Heart left ventricle (tissue), 16 donors: ENCODE results near the gene CTTN. TPM values are rescaled to one million over a fixed set of nuclear protein-coding genes. Genes with fewer than 3 reads are reported as not detected.

Experiments used
- ATAC-seq, 4 donors: fragments of 200-7000 bp; cut with Tn5 transposase; one replicate each; pipeline ENCODE4 v1.9.1; 2020 to 2022; ENCODE audit warnings: moderate library complexity in 4 of 4, mild to moderate bottlenecking in 3 of 4, moderate number of reproducible peaks in 1 of 4
- DNase-seq, 5 donors: peaks; one replicate each; pipeline ENCODE4 v3.0.0-alpha.2; 2020
- H3K27ac ChIP-seq, 12 donors: fragments of 200-600 bp; sonication (generic) in 4 of 12; one replicate each; pipeline versions ENCODE4 v1.5.0 to v1.8.0; 2016 to 2022; ENCODE audit warnings: mild to moderate bottlenecking in 2 of 12
- H3K27me3 ChIP-seq, 9 donors: fragments of 200-600 bp; sonication (generic) in 2 of 9; one replicate each; pipeline versions ENCODE4 v1.5.1 to v1.8.0; 2016 to 2022; ENCODE audit warnings: mild to moderate bottlenecking in 3 of 9
- H3K36me3 ChIP-seq, 9 donors: fragments of 200-600 bp; sonication (generic) in 2 of 9; one replicate each; pipeline versions ENCODE4 v1.5.0 to v1.8.0; 2018 to 2022; ENCODE audit warnings: mild to moderate bottlenecking in 2 of 9
- H3K4me1 ChIP-seq, 12 donors: fragments of 200-600 bp; sonication (generic) in 4 of 12; one replicate each; pipeline versions ENCODE4 v1.5.0 to v1.8.0; 2016 to 2022; ENCODE audit warnings: mild to moderate bottlenecking in 3 of 12
- H3K4me3 ChIP-seq, 12 donors: fragments of 200-600 bp; sonication (generic) in 4 of 12; one replicate each; pipeline versions ENCODE4 v1.5.0 to v1.8.0; 2017 to 2022; ENCODE audit warnings: mild to moderate bottlenecking in 9 of 12, moderate library complexity in 4 of 12
- H3K9me3 ChIP-seq, 12 donors: fragments of 200-600 bp; sonication (generic) in 4 of 12; one replicate each; pipeline versions ENCODE4 v1.5.0 to v1.8.0; 2016 to 2022; ENCODE audit warnings: mild to moderate bottlenecking in 1 of 12
- CTCF ChIP-seq, 12 donors: fragments of 200-600 bp; sonication (generic) in 4 of 12; IDR thresholded peaks; one replicate each; pipeline versions ENCODE4 v1.5.0 to v1.8.0; 2018 to 2022; ENCODE audit warnings: antibody characterized with exemption in 12 of 12, mild to moderate bottlenecking in 5 of 12
- POLR2A ChIP-seq, 2 donors: fragments of 450-650 bp; IDR thresholded peaks; one replicate each; pipeline ENCODE4 v1.6.1; 2017; ENCODE audit warnings: antibody characterized with exemption in 2 of 2, mild to moderate bottlenecking in 2 of 2, moderate library complexity in 2 of 2
- WGBS, 4 donors: extraction: QIAGEN DNeasy Blood & Tissue Kit in 2 of 4; methylation state at CpG; one replicate each; pipeline versions ENCODE4 v1.1.5 to v1.1.7; 2013 to 2018; 5-methylcytosine and 5-hydroxymethylcytosine counted together
- intact Hi-C, 10 donors: fragments of 100-400 bp; cut with DNase I; formaldehyde crosslinking; loops; one replicate each; pipeline versions ENCODE4 v1.11.1 to v1.14.2; 2022
- polyA plus RNA-seq, 2 donors: library from polyadenylated mRNA; stranded (reverse); fragments of 200-250 nt; gene quantifications; one replicate each; pipeline ENCODE4 v1.2.3, GENCODE V29; 2013
- total RNA-seq, 9 donors: library from RNA; depleted of rRNA in 2 of 9; stranded (reverse); fragments of >200 nt in 2 of 9; fragmentation: NEBNext Ultra II Directional in 3 of 9; extraction: Animal tissue kit (Norgen Biotek cat#: 25700) in 3 of 9; gene quantifications; one replicate each; pipeline versions ENCODE4 v1.1.0 to v1.2.4, GENCODE V29; 2016 to 2023
- donor health status: ischemic (EF 13 %, LVEDD 7.1; RV severe dilation, severe dysfunction).
- donor health status: healthy with polysubstance abuse.
- donor health status: DM: no; HTN: yes; CAD: no.
- donor health status: DM: no; HTN: no; CAD: no.
- donor health status: ischemic (EF 25% LVEDD 6.9; RV normal size, moderate dysfunction).
- donor health status: ischemic (EF 25% LVEDD 5.7; RV mildly dilated, moderate dysfunction).
- donor health status: healthy.
- donor health status: DM: yes; HTN: yes; CAD: no.
- donor health status: ischemic (EF 35%, LVEDD 5.7; RV mildly dilated, moderate dysfunction).
- donor health status: nonischemic (EF 11% LVEDD 7.7; RV severe dilation, severe dysfunction).
- donor health status: DM: yes; HTN: yes; CAD: no.
- donor health status: PGD.
- donor health status: ischemic (EF 29% LVEDD 5.4; RV normal size, mild dysfunction).
- donor health status: nonischemic (EF 23%, LVEDD 6.1; RV moderate dilation, normal function).

CTTN gene
- total and polyA plus RNA-seq, 11 donors = 77.3 to 186 (median 133) TPM

GRCh38 chr11:70421123-70421522 lies 22.8 kb downstream of the CTTN start:
- no peak for TF ChIP-seq CTCF (IDR thresholded peaks at IDR 0.05)
- Histone ChIP-seq H3K9me3 (no peaks in the 10 kb centered on the region), H3K36me3 (peaks cover 3 to 100% (median 93%) of the 10 kb centered on the region in 9 donors), H3K4me1 (no peaks in the 10 kb centered on the region), H3K4me3 (no peak overlapping the region), H3K27ac (no peak overlapping the region), H3K27me3 (peaks cover 0 to 16% (median 0%) of the 10 kb centered on the region in 9 donors)
- no peak for ATAC-seq
- intact Hi-C loops = no loop called here
- 80 to 81% (median 81%) methylated on average over 13 of the region's 13 CpGs for WGBS, 4 donors
- peak in 1 of 5 donors; percentile 10 for DNase-seq

GRCh38 chr11:70422692-70423522 lies 24.6 kb downstream of the CTTN start:
- ATAC-seq (no peak), DNase-seq (peak in 1 of 5 donors; percentile 21)
- Histone ChIP-seq H3K4me3 (no peak overlapping the region), H3K4me1 (no peaks in the 10 kb centered on the region), H3K9me3 (no peaks in the 10 kb centered on the region), H3K36me3 (peaks cover 3 to 100% (median 91%) of the 10 kb centered on the region in 9 donors), H3K27ac (no peak overlapping the region), H3K27me3 (peaks cover 0 to 8% (median 0%) of the 10 kb centered on the region in 9 donors)
- 91 to 94% (median 92%) methylated on average over 28 to 35 of the region's 35 CpGs for WGBS, 4 donors
- no peak for TF ChIP-seq POLR2A (IDR thresholded peaks at IDR 0.05)
- intact Hi-C loops = no loop called here

- ATAC-seq = peak in 2 of 4 donors; percentile 4 to 11
- WGBS, 4 donors = 91 to 94% (median 92%) methylated on average over 29 to 34 of the region's 34 CpGs
Observed at GRCh38 chr11:70423523-70424505, 25.5 kb downstream of the CTTN start.

More at GRCh38 chr11:70423523-70424505, 25.5 kb downstream of the CTTN start:
- Histone ChIP-seq H3K9me3 (no peaks in the 10 kb centered on the region), H3K4me3 (no peak overlapping the region), H3K4me1 (no peaks in the 10 kb centered on the region), H3K36me3 (peaks cover 0 to 100% (median 85%) of the 10 kb centered on the region in 9 donors), H3K27ac (no peak overlapping the region), H3K27me3 (peaks cover 0 to 6% (median 0%) of the 10 kb centered on the region in 9 donors)
- TF ChIP-seq POLR2A (IDR thresholded peaks at IDR 0.05) (no peak), CTCF (IDR thresholded peaks at IDR 0.05) (no peak)
- intact Hi-C loops = no loop called here
- DNase-seq = peak in 1 of 5 donors; percentile 49
